K562 (cell line): Measurements from ENCODE around the gene PLEKHM1. TPM values are rescaled to one million over a fixed set of nuclear protein-coding genes. Genes with fewer than 3 reads are reported as not detected.

Experiments used
- ATAC-seq: fragments of 200-7000 bp; cut with Tn5 transposase; 3 replicates; pipeline ENCODE4 v1.9.1; 2020; ENCODE audit warnings: moderate library complexity
- BruUV-seq: library from RNA; stranded (reverse); fragments of 400-500 nt; replicated peaks from 2 replicates; lab custom pipeline; 2021; lab: Mats Ljungman, UMichigan
- CTCF ChIA-PET: fragments of 300-600 bp; formaldehyde crosslinking; extraction: SDS; loops from one replicate; lab custom pipeline; 2021; ENCODE audit warnings: low intra/inter-chr PET ratio; lab: Yijun Ruan, JAX
- POLR2A ChIA-PET: fragments of 300-600, 350-650 bp; sonication (Branson Sonifier 250); formaldehyde crosslinking; extraction: SDS; loops from one replicate; lab custom pipeline; 2021; ENCODE audit warnings: antibody characterized with exemption, inconsistent platforms; lab: Yijun Ruan, JAX
- DNase-seq, 4 experiments: peaks; one replicate each; pipeline versions ENCODE4 v3.0.0 to v3.0.0-alpha.2; 2011 to 2018; ENCODE audit warnings: low spot score in 3 of 4, mixed read lengths in 3 of 4; ENCODE audit errors: extremely low read depth in 1 of 4
- FAIRE-seq: peaks from 2 replicates; lab custom pipeline; 2011; peaks lifted over from hg19 to GRCh38; lab: Jason Lieb, UNC
- H2AFZ ChIP-seq: 2 replicates; pipeline ENCODE4 v1.6.0; 2011; ENCODE audit warnings: low read depth, low read length, control low read depth, inconsistent platforms
- H3K27ac ChIP-seq: fragments of 200-600 bp; 3 replicates; pipeline ENCODE4 v1.8.0; 2011; ENCODE audit warnings: low read depth, mild to moderate bottlenecking, control low read depth, inconsistent platforms, low read length, moderate library complexity, mixed read lengths; ENCODE audit errors: extremely low read depth
- H3K27me3 ChIP-seq, 2 experiments: fragments of 300-600 bp in 1 of 2; 2 replicates in 1 of 2; 3 replicates in 1 of 2; pipeline versions ENCODE4 v1.6.0 to v1.8.0; 2011; ENCODE audit warnings: inconsistent platforms in 2 of 2, low read length in 2 of 2, mild to moderate bottlenecking in 1 of 2, mixed read lengths in 1 of 2, moderate library complexity in 1 of 2; ENCODE audit not compliant: control insufficient read depth in 2 of 2, insufficient read depth in 2 of 2
- H3K36me3 ChIP-seq: fragments of 300-600 bp; 3 replicates; pipeline ENCODE4 v1.8.0; 2011; ENCODE audit warnings: mild to moderate bottlenecking, low read length, inconsistent platforms; ENCODE audit not compliant: control insufficient read depth, insufficient read depth
- H3K4me1 ChIP-seq, 2 experiments: fragments of 200-600 bp in 1 of 2; replicated peaks in 1 of 2; 2 replicates in 1 of 2; 3 replicates in 1 of 2; pipeline versions ENCODE4 v1.5.1 to v1.8.0; 2011; ENCODE audit warnings: inconsistent platforms in 2 of 2, low read length in 2 of 2, mild to moderate bottlenecking in 1 of 2, mixed read lengths in 1 of 2, moderate library complexity in 1 of 2; ENCODE audit not compliant: control insufficient read depth in 2 of 2, insufficient read depth in 2 of 2
- H3K4me2 ChIP-seq: 2 replicates; pipeline ENCODE4 v1.6.1; 2011; ENCODE audit warnings: low read length, control low read depth, inconsistent platforms, mixed read lengths; ENCODE audit not compliant: insufficient read depth
- H3K4me3 ChIP-seq: fragments of 200-600 bp; sonication (generic), shearing (Covaris generic); 2 replicates; pipeline ENCODE4 v1.5.1; 2016; ENCODE audit warnings: control low read depth, inconsistent platforms
- H3K79me2 ChIP-seq: fragments of 200-600 bp; 3 replicates; pipeline ENCODE4 v1.8.0; 2011; ENCODE audit warnings: low read length, inconsistent platforms; ENCODE audit not compliant: control insufficient read depth, insufficient read depth
- H3K9ac ChIP-seq, 2 experiments: 2 replicates each; pipeline versions ENCODE4 v1.6.0 to v1.6.1; 2011; ENCODE audit warnings: low read depth in 2 of 2, low read length in 2 of 2, control low read depth in 1 of 2, inconsistent platforms in 1 of 2, mild to moderate bottlenecking in 1 of 2, mixed read lengths in 1 of 2; ENCODE audit not compliant: insufficient read depth in 1 of 2
- H3K9me1 ChIP-seq: one replicate; pipeline ENCODE4 v1.6.0; 2011; ENCODE audit warnings: inconsistent platforms, mild to moderate bottlenecking, low read length, moderate library complexity; ENCODE audit not compliant: control insufficient read depth, insufficient read depth
- H3K9me3 ChIP-seq: replicated peaks from 2 replicates; pipeline ENCODE4 v1.5.1; 2011; ENCODE audit warnings: low read depth, low read length, inconsistent platforms; ENCODE audit not compliant: control insufficient read depth, insufficient read depth
- H4K20me1 ChIP-seq: replicated peaks from 2 replicates; pipeline ENCODE4 v1.6.1; 2011; ENCODE audit warnings: low read length, inconsistent platforms, mixed read lengths; ENCODE audit not compliant: control insufficient read depth, insufficient read depth
- ATF2 ChIP-seq: sonication (generic); formaldehyde crosslinking; IDR thresholded peaks from 2 replicates; pipeline ENCODE4 v1.8.1; 2022; ENCODE audit warnings: missing genetic modification reagents
- HLTF ChIP-seq: fragments of 450-650 bp; IDR thresholded peaks from 2 replicates; pipeline ENCODE4 v1.6.1; 2016
- PHB ChIP-seq: fragments of 250-450 bp; sonication (Bioruptor Pico); IDR thresholded peaks from 2 replicates; pipeline ENCODE4 v1.5.0; 2021
- ZBTB12 ChIP-seq: fragments of 250-450 bp; sonication (Bioruptor Pico); IDR thresholded peaks from 2 replicates; pipeline ENCODE4 v1.4.0; 2020
- ZNF253 ChIP-seq: fragments of 250-450 bp; sonication (Bioruptor Pico); conservative IDR thresholded peaks from 2 replicates; pipeline ENCODE4 v1.6.1; 2021; ENCODE audit warnings: mild to moderate bottlenecking
- ZNF324 ChIP-seq: fragments of 250-450 bp; sonication (Bioruptor Pico); IDR thresholded peaks from 2 replicates; pipeline ENCODE4 v1.4.0; 2020; ENCODE audit warnings: mild to moderate bottlenecking
- WGBS: fragments of 100-300 bp; shearing (Covaris generic); methylation state at CpG from one replicate; pipeline ENCODE4 v1.1.6; 2016; ENCODE audit warnings: low coverage, mixed read lengths; ENCODE audit not compliant: insufficient coverage; ENCODE audit errors: missing lambda C conversion rate; 5-methylcytosine and 5-hydroxymethylcytosine counted together
- in situ Hi-C: fragments of 300-500 bp; cut with MboI; formaldehyde crosslinking; loops from 4 replicates; pipeline ENCODE4 v1.15.0; 2018; ENCODE audit warnings: inconsistent platforms, mixed read lengths
- intact Hi-C: fragments of 100-400 bp; cut with micrococcal nuclease; formaldehyde crosslinking; loops from 2 replicates; pipeline ENCODE4 v1.14.2; 2022
- polyA plus RNA-seq, 8 experiments: library from polyadenylated mRNA; depleted of rRNA in 4 of 8; stranded (reverse) in 5 of 8; unstranded in 3 of 8; fragments of >200 nt; fragmentation: Nextera tagmentation in 2 of 8; fragmentation: Illumina TruSeq in 1 of 8; extraction: Ambion mirVana in 2 of 8; extraction: Trizol in 1 of 8; gene quantifications; 2 replicates each; pipeline versions ENCODE4 v1.2.1 to v1.2.3, GENCODE V29; 2011 to 2014; ENCODE audit warnings: inconsistent platforms in 1 of 8, missing spikeins in 1 of 8
- total RNA-seq, 7 experiments: library from RNA; depleted of rRNA in 6 of 7; stranded (reverse); fragments of >200 nt in 6 of 7; fragmentation: Illumina TruSeq in 2 of 7; extraction: Trizol in 2 of 7; gene quantifications; 2 replicates each; pipeline versions ENCODE4 v1.2.1 to v1.2.3, GENCODE V29; 2011 to 2021; ENCODE audit warnings: low replicate concordance in 1 of 7

The PLEKHM1 gene
- total and polyA plus RNA-seq, 9 of the 15 experiments (the other 6 are each of a cell fraction or from before 2014, with no cell fraction given) = 0.13 to 23.3 (median 5.7) TPM

GRCh38 chr17:45423975-45424335, 66.6 kb downstream of the PLEKHM1 start:
- Histone ChIP-seq H3K36me3 (no peaks in the 10 kb centered on the region), H3K4me3 (no peak overlapping the region), H4K20me1 (no peaks in the 10 kb centered on the region), H2AFZ (no peak overlapping the region), H3K4me1 (peaks cover 8 to 23% of the 10 kb centered on the region in 2 experiments), H3K9me3 (no peaks in the 10 kb centered on the region; the same call in 1 of the 2 replicates), H3K4me2 (no peak overlapping the region), H3K27ac (no peak overlapping the region), H3K27me3 (no peaks in the 10 kb centered on the region), H3K79me2 (no peaks in the 10 kb centered on the region), H3K9me1 (no peaks in the 10 kb centered on the region), H3K9ac (peak overlapping the region in 1 of 2 experiments; percentile 52; a peak in 2 of 4 replicates)
- ATAC-seq (no peak), DNase-seq (no peak), FAIRE-seq (no peak)
- TF ChIP-seq ZBTB12 (CRISPR knock-in tag) (no peak), HLTF (no peak), ATF2 (CRISPR knock-in tag) (no peak), PHB (CRISPR knock-in tag) (no peak), ZNF253 (CRISPR knock-in tag) (no peak), ZNF324 (no peak)
- intact Hi-C loops (no loop called here), in situ Hi-C loops (loop anchor here (10.0 to 25.0 kb wide), 2 partner anchors 211 to 413 kb away; partner anchors contain the start of gene SPPL2C)
- no TSS peak for BruUV-seq
- CTCF ChIA-PET = no interaction called here
- POLR2A ChIA-PET = interaction anchor here (0.7 to 1.0 kb wide), 2 partner anchors 15 to 274 kb away, joined by 3 read pairs; no protein-coding TSS in a partner anchor
- WGBS = 75% methylated on average over 1 of the region's 1 CpG
